Endodermal cell (in vitro differentiated cells): Measurements from ENCODE around the gene TGM4. TPM values are rescaled to one million over a fixed set of nuclear protein-coding genes. Genes with fewer than 3 reads are reported as not detected.

Experiments
- DNase-seq: peaks from one replicate; pipeline ENCODE4 v3.0.0-alpha.2; 2017
- H3K27ac ChIP-seq: 2 replicates; pipeline ENCODE4 v1.5.1; 2013; ENCODE audit warnings: mild to moderate bottlenecking, low read depth, low read length, moderate library complexity
- H3K27me3 ChIP-seq: 2 replicates; pipeline ENCODE4 v1.6.1; 2013; ENCODE audit warnings: mild to moderate bottlenecking, low read length, moderate library complexity; ENCODE audit not compliant: insufficient read depth, control insufficient read depth, poor library complexity, severe bottlenecking
- H3K36me3 ChIP-seq: 2 replicates; pipeline ENCODE4 v1.7.0; 2013; ENCODE audit warnings: mild to moderate bottlenecking, low read length, moderate library complexity; ENCODE audit not compliant: control insufficient read depth, insufficient read depth
- H3K4me1 ChIP-seq: one replicate; pipeline ENCODE4 v1.7.0; 2013; ENCODE audit warnings: low read length; ENCODE audit not compliant: control insufficient read depth, insufficient read depth
- H3K4me3 ChIP-seq: 2 replicates; pipeline ENCODE4 v1.5.1; 2013; ENCODE audit warnings: mild to moderate bottlenecking, low read length, moderate library complexity
- H3K9ac ChIP-seq: 2 replicates; pipeline ENCODE4 v1.6.1; 2013; ENCODE audit warnings: mild to moderate bottlenecking, low read length, moderate library complexity; ENCODE audit not compliant: poor library complexity, severe bottlenecking; ENCODE audit errors: extremely low read depth
- H3K9me3 ChIP-seq: 2 replicates; pipeline ENCODE4 v1.6.1; 2013; ENCODE audit warnings: mild to moderate bottlenecking, low read length, moderate library complexity; ENCODE audit not compliant: control insufficient read depth
- H3K27ac Mint-ChIP-seq: 2 replicates; pipeline ENCODE4 v1.8.0; 2020; ENCODE audit warnings: mixed read lengths
- H3K27me3 Mint-ChIP-seq: 2 replicates; pipeline ENCODE4 v1.8.0; 2021; ENCODE audit warnings: mild to moderate bottlenecking, mixed read lengths; ENCODE audit not compliant: insufficient read depth
- H3K36me3 Mint-ChIP-seq: 2 replicates; pipeline ENCODE4 v1.8.0; 2020; ENCODE audit warnings: low read depth, mixed read lengths
- H3K4me1 Mint-ChIP-seq: 2 replicates; pipeline ENCODE4 v1.8.0; 2020; ENCODE audit warnings: mixed read lengths
- H3K4me3 Mint-ChIP-seq: 2 replicates; pipeline ENCODE4 v1.8.0; 2020; ENCODE audit warnings: mild to moderate bottlenecking, moderate library complexity, mixed read lengths
- H3K9me3 Mint-ChIP-seq: 2 replicates; pipeline ENCODE4 v1.8.0; 2020; ENCODE audit warnings: mild to moderate bottlenecking, mixed read lengths
- WGBS, 2 experiments: methylation state at CpG; one replicate each; pipeline versions ENCODE4 v1.1.5 to v1.1.7; 2013; ENCODE audit warnings: missing lambda C conversion rate in 2 of 2, mixed read lengths in 1 of 2; ENCODE audit not compliant: insufficient coverage in 1 of 2, insufficient read length in 1 of 2; 5-methylcytosine and 5-hydroxymethylcytosine counted together
- total RNA-seq, 2 donors: library from RNA; stranded (reverse); fragmentation: NEBNext Ultra II Directional in 1 of 2; extraction: Animal tissue kit (Norgen Biotek cat#: 25700) in 1 of 2; gene quantifications; 2 replicates in 1 of 2; 3 replicates in 1 of 2; pipeline ENCODE4 v1.2.1, GENCODE V29; 2021
- TF ChIP-seq, protein P1 (sequence below): fragments of 200-600 bp; sonication (generic); conservative IDR thresholded peaks from 2 replicates; pipeline ENCODE4 v1.5.0; 2021; ENCODE audit warnings: antibody characterized with exemption, mild to moderate bottlenecking

The TGM4 gene
- total RNA-seq, 2 donors from 2014 or later: not detected

GRCh38 chr3:44909063-44909462 is 34.7 kb downstream of the TGM4 start:
- no peak overlapping the region for H3K27ac ChIP-seq
- TF ChIP-seq, protein P1, sequence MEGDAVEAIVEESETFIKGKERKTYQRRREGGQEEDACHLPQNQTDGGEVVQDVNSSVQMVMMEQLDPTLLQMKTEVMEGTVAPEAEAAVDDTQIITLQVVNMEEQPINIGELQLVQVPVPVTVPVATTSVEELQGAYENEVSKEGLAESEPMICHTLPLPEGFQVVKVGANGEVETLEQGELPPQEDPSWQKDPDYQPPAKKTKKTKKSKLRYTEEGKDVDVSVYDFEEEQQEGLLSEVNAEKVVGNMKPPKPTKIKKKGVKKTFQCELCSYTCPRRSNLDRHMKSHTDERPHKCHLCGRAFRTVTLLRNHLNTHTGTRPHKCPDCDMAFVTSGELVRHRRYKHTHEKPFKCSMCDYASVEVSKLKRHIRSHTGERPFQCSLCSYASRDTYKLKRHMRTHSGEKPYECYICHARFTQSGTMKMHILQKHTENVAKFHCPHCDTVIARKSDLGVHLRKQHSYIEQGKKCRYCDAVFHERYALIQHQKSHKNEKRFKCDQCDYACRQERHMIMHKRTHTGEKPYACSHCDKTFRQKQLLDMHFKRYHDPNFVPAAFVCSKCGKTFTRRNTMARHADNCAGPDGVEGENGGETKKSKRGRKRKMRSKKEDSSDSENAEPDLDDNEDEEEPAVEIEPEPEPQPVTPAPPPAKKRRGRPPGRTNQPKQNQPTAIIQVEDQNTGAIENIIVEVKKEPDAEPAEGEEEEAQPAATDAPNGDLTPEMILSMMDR: no peak
- no peak overlapping the region for H3K4me3 ChIP-seq
- H3K4me1 Mint-ChIP-seq: peaks cover 5% of the 10 kb centered on the region
- H3K9me3 ChIP-seq: no peaks in the 10 kb centered on the region
- no peaks in the 10 kb centered on the region for H3K27me3 ChIP-seq
- 87 to 88% methylated on average over 1 to 2 of the region's 2 CpGs for WGBS, 2 experiments
- no peak overlapping the region for H3K27ac Mint-ChIP-seq
- no peaks in the 10 kb centered on the region for H3K9me3 Mint-ChIP-seq
- H3K27me3 Mint-ChIP-seq: peaks cover 6% of the 10 kb centered on the region
- H3K9ac ChIP-seq: no peak overlapping the region
- no peak for DNase-seq
- H3K4me1 ChIP-seq: no peaks in the 10 kb centered on the region
- H3K4me3 Mint-ChIP-seq: no peak overlapping the region
- no peaks in the 10 kb centered on the region for H3K36me3 Mint-ChIP-seq
- H3K36me3 ChIP-seq: no peaks in the 10 kb centered on the region

GRCh38 chr3:44910693-44911092 is 36.3 kb downstream of the TGM4 start:
- H3K27me3 Mint-ChIP-seq: peaks cover 6% of the 10 kb centered on the region
- H3K27ac Mint-ChIP-seq: no peak overlapping the region
- Histone ChIP-seq H3K36me3 (no peaks in the 10 kb centered on the region), H3K9ac (no peak overlapping the region), H3K4me3 (no peak overlapping the region), H3K27ac (no peak overlapping the region), H3K27me3 (no peaks in the 10 kb centered on the region), H3K4me1 (no peaks in the 10 kb centered on the region), H3K9me3 (no peaks in the 10 kb centered on the region)
- TF ChIP-seq, protein P1: no peak
- no peak overlapping the region for H3K4me3 Mint-ChIP-seq
- no peaks in the 10 kb centered on the region for H3K9me3 Mint-ChIP-seq
- H3K36me3 Mint-ChIP-seq: no peaks in the 10 kb centered on the region
- WGBS, 2 experiments: 92 to 96% methylated on average over 3 of the region's 3 CpGs
- peaks cover 7% of the 10 kb centered on the region for H3K4me1 Mint-ChIP-seq
- DNase-seq: no peak

DNA sequence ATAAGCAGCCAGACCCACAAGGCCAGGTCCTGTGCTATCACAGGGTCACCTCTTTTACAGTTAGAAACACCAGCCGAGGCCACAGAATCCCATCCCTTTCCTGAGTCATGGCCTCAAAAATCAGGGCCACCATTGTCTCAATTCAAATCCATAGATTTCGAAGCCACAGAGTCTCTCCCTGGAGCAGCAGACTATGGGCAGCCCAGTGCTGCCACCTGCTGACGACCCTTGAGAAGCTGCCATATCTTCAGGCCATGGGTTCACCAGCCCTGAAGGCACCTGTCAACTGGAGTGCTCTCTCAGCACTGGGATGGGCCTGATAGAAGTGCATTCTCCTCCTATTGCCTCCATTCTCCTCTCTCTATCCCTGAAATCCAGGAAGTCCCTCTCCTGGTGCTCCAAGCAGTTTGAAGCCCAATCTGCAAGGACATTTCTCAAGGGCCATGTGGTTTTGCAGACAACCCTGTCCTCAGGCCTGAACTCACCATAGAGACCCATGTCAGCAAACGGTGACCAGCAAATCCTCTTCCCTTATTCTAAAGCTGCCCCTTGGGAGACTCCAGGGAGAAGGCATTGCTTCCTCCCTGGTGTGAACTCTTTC is 39.6 kb downstream of the TGM4 start:
- no peak overlapping the region for H3K27ac Mint-ChIP-seq
- 43 to 48% methylated on average over 3 to 4 of the region's 4 CpGs for WGBS, 2 experiments
- Histone ChIP-seq H3K27me3 (no peaks in the 10 kb centered on the region), H3K36me3 (peaks cover 4% of the 10 kb centered on the region), H3K4me1 (no peaks in the 10 kb centered on the region), H3K9ac (no peak overlapping the region), H3K9me3 (no peaks in the 10 kb centered on the region), H3K27ac (no peak overlapping the region), H3K4me3 (no peak overlapping the region)
- H3K36me3 Mint-ChIP-seq: peaks cover 6% of the 10 kb centered on the region
- peaks cover 3% of the 10 kb centered on the region for H3K27me3 Mint-ChIP-seq
- TF ChIP-seq, protein P1: peak; percentile 94
- peaks cover 10% of the 10 kb centered on the region for H3K4me1 Mint-ChIP-seq
- no peak overlapping the region for H3K4me3 Mint-ChIP-seq
- no peaks in the 10 kb centered on the region for H3K9me3 Mint-ChIP-seq
- DNase-seq: peak; percentile 93
